SK-N-SH (cell line): ENCODE measurements around the gene MTHFD2L. TPM values are rescaled to one million over a fixed set of nuclear protein-coding genes. Genes with fewer than 3 reads are reported as not detected.

ENCODE experiments used
- CTCF ChIA-PET: fragments of 300-600, 350-600 bp; formaldehyde crosslinking; extraction: SDS; loops from one replicate; lab custom pipeline; 2021; lab: Yijun Ruan, JAX
- POLR2A ChIA-PET: fragments of 350-600 bp; sonication (Branson Sonifier 250); formaldehyde crosslinking; extraction: SDS; loops from one replicate; lab custom pipeline; 2020; ENCODE audit warnings: antibody characterized with exemption, inconsistent platforms; lab: Yijun Ruan, JAX
- DNase-seq: peaks from one replicate; pipeline ENCODE4 v3.0.0; 2012
- H2AFZ ChIP-seq: fragments of 200-600 bp; sonication (generic); 2 replicates; pipeline ENCODE4 v1.8.1; 2016; ENCODE audit warnings: antibody characterized with exemption, mild to moderate bottlenecking, low read depth
- H3F3A ChIP-seq: fragments of 200-600 bp; sonication (generic); replicated peaks from 2 replicates; pipeline ENCODE3; 2016; ENCODE audit warnings: antibody characterized with exemption, mild to moderate bottlenecking; ENCODE audit not compliant: insufficient read depth
- H3K27ac ChIP-seq, 2 experiments: fragments of 200-500 bp in 1 of 2; fragments of 200-600 bp in 1 of 2; sonication (Bioruptor generic) in 1 of 2; sonication (generic), shearing (Covaris generic) in 1 of 2; 2 replicates each; pipeline versions ENCODE4 v1.5.1 to v1.6.1; 2014 to 2016; ENCODE audit warnings: low read depth in 2 of 2, inconsistent platforms in 1 of 2, low read length in 1 of 2, mild to moderate bottlenecking in 1 of 2, mixed read lengths in 1 of 2
- H3K27me3 ChIP-seq: fragments of 200-600 bp; sonication (generic), shearing (Covaris generic); 2 replicates; pipeline ENCODE4 v1.6.1; 2016; ENCODE audit warnings: mixed run types; ENCODE audit not compliant: insufficient read depth
- H3K36me3 ChIP-seq, 2 experiments: fragments of 200-500 bp in 1 of 2; fragments of 200-600 bp in 1 of 2; sonication (Bioruptor generic) in 1 of 2; sonication (generic) in 1 of 2; replicated peaks in 1 of 2; 2 replicates each; pipeline versions ENCODE3 to v1.5.1; 2014 to 2016; ENCODE audit warnings: low read length in 1 of 2, mild to moderate bottlenecking in 1 of 2; ENCODE audit not compliant: insufficient read depth in 2 of 2, control insufficient read depth in 1 of 2
- H3K4me1 ChIP-seq, 2 experiments: fragments of 200-500 bp in 1 of 2; fragments of 200-600 bp in 1 of 2; sonication (Bioruptor generic) in 1 of 2; sonication (generic), shearing (Covaris generic) in 1 of 2; 2 replicates each; pipeline versions ENCODE4 v1.5.1 to v1.6.1; 2014 to 2016; ENCODE audit warnings: low read depth in 1 of 2, low read length in 1 of 2, mixed run types in 1 of 2; ENCODE audit not compliant: insufficient read depth in 2 of 2, control insufficient read depth in 1 of 2
- H3K4me2 ChIP-seq: fragments of 200-600 bp; sonication (generic), shearing (Covaris generic); 2 replicates; pipeline ENCODE4 v1.6.1; 2017; ENCODE audit warnings: mixed run types
- H3K4me3 ChIP-seq, 2 experiments: fragments of 200-500 bp in 1 of 2; fragments of 200-600 bp in 1 of 2; sonication (Bioruptor generic) in 1 of 2; sonication (generic), shearing (Covaris generic) in 1 of 2; 2 replicates each; pipeline versions ENCODE4 v1.5.1 to v1.8.1; 2014 to 2016; ENCODE audit warnings: low read depth in 2 of 2, inconsistent platforms in 1 of 2, low read length in 1 of 2, mild to moderate bottlenecking in 1 of 2, mixed read lengths in 1 of 2, moderate library complexity in 1 of 2
- H3K79me2 ChIP-seq: fragments of 200-600 bp; sonication (generic); 2 replicates; pipeline ENCODE4 v1.8.1; 2017; ENCODE audit warnings: mild to moderate bottlenecking; ENCODE audit not compliant: insufficient read depth
- H3K9ac ChIP-seq: fragments of 200-600 bp; sonication (generic); 2 replicates; pipeline ENCODE4 v1.6.1; 2017; ENCODE audit warnings: mixed run types
- H3K9me2 ChIP-seq: fragments of 200-600 bp; sonication (generic); 2 replicates; pipeline ENCODE4 v1.6.1; 2017; ENCODE audit warnings: mixed run types
- H3K9me3 ChIP-seq: fragments of 200-600 bp; sonication (generic); 2 replicates; pipeline ENCODE4 v1.6.1; 2017; ENCODE audit warnings: mixed run types, mild to moderate bottlenecking, moderate library complexity
- H4K20me1 ChIP-seq: fragments of 200-600 bp; sonication (generic); 2 replicates; pipeline ENCODE4 v1.6.1; 2017; ENCODE audit warnings: mild to moderate bottlenecking, mixed run types; ENCODE audit not compliant: insufficient read depth
- CHD2 ChIP-seq: fragments of 150-350 bp; IDR thresholded peaks from 2 replicates; pipeline ENCODE4 v1.6.1; 2018; ENCODE audit warnings: low read length; ENCODE audit not compliant: partially characterized antibody
- CTCF ChIP-seq: fragments of 200-600 bp; sonication (generic); IDR thresholded peaks from 2 replicates; pipeline ENCODE4 v1.6.1; 2017; ENCODE audit warnings: antibody characterized with exemption, mild to moderate bottlenecking, moderate library complexity
- ELF1 ChIP-seq: IDR thresholded peaks from 2 replicates; pipeline ENCODE4 v1.4.0; 2012
- EP300 ChIP-seq, 2 experiments: IDR thresholded peaks; 2 replicates each; pipeline versions ENCODE4 v1.4.0 to v1.6.1; 2012; ENCODE audit warnings: borderline replicate concordance in 1 of 2, low read depth in 1 of 2, low read length in 1 of 2
- EZH2phosphoT487 ChIP-seq: fragments of 200-600 bp; sonication (generic); IDR thresholded peaks from 2 replicates; pipeline ENCODE4 v1.6.1; 2017; ENCODE audit warnings: low read depth, mixed run types, mild to moderate bottlenecking, antibody characterized with exemption, moderate library complexity, borderline replicate concordance
- FOSL2 ChIP-seq: IDR thresholded peaks from 2 replicates; pipeline ENCODE4 v1.4.0; 2012; ENCODE audit warnings: low read depth, mild to moderate bottlenecking, moderate library complexity, borderline replicate concordance
- FOXM1 ChIP-seq: IDR thresholded peaks from 2 replicates; pipeline ENCODE4 v1.4.0; 2012; ENCODE audit warnings: low read depth, mild to moderate bottlenecking
- GABPA ChIP-seq: IDR thresholded peaks from 2 replicates; pipeline ENCODE4 v1.4.0; 2012; ENCODE audit warnings: low read depth, mild to moderate bottlenecking
- JUND ChIP-seq: IDR thresholded peaks from 2 replicates; pipeline ENCODE4 v1.4.0; 2012
- MEF2A ChIP-seq: IDR thresholded peaks from 2 replicates; pipeline ENCODE4 v1.4.0; 2012; ENCODE audit warnings: low read depth, borderline replicate concordance
- MXI1 ChIP-seq: IDR thresholded peaks from 2 replicates; pipeline ENCODE4 v1.6.1; 2012; ENCODE audit warnings: mild to moderate bottlenecking, low read depth, low read length, improper control_type of control experiment
- NRF1 ChIP-seq: IDR thresholded peaks from 2 replicates; pipeline ENCODE4 v1.6.1; 2012; ENCODE audit warnings: low read depth, mild to moderate bottlenecking, low read length
- RCOR1 ChIP-seq: fragments of 150-350 bp; IDR thresholded peaks from 2 replicates; pipeline ENCODE4 v1.6.1; 2017; ENCODE audit warnings: antibody characterized with exemption, low read length
- RFX5 ChIP-seq: IDR thresholded peaks from 2 replicates; pipeline ENCODE4 v1.6.1; 2012; ENCODE audit warnings: mild to moderate bottlenecking, improper control_type of control experiment, low read length
- RXRA ChIP-seq: IDR thresholded peaks from 2 replicates; pipeline ENCODE4 v1.4.0; 2012; ENCODE audit warnings: low read depth, mild to moderate bottlenecking, borderline replicate concordance
- SMC3 ChIP-seq: IDR thresholded peaks from 2 replicates; pipeline ENCODE4 v1.6.1; 2012; ENCODE audit warnings: low read depth, low read length, improper control_type of control experiment
- TAF1 ChIP-seq: IDR thresholded peaks from 2 replicates; pipeline ENCODE4 v1.6.1; 2012; ENCODE audit warnings: low read depth, mild to moderate bottlenecking, low read length, moderate library complexity, borderline replicate concordance
- TCF12 ChIP-seq: IDR thresholded peaks from 2 replicates; pipeline ENCODE4 v1.4.0; 2012
- USF1 ChIP-seq: IDR thresholded peaks from 2 replicates; pipeline ENCODE4 v1.4.0; 2012; ENCODE audit warnings: low read depth, borderline replicate concordance
- YY1 ChIP-seq: IDR thresholded peaks from 2 replicates; pipeline ENCODE4 v1.4.0; 2012; ENCODE audit warnings: low read depth, mild to moderate bottlenecking
- WGBS: methylation state at CpG from one replicate; pipeline ENCODE4 v1.1.6; 2017; ENCODE audit warnings: low lambda C conversion rate; 5-methylcytosine and 5-hydroxymethylcytosine counted together
- polyA plus RNA-seq, 3 experiments: library from polyadenylated mRNA; depleted of rRNA; stranded (reverse); fragments of >200 nt; gene quantifications; 2 replicates each; pipeline ENCODE4 v1.2.3, GENCODE V29; 2012
- TF ChIP-seq, protein P1 (sequence below): IDR thresholded peaks from 2 replicates; pipeline ENCODE4; 2012
- TF ChIP-seq, protein P2 (sequence below): IDR thresholded peaks from 2 replicates; pipeline ENCODE4 v1.4.0; 2012; ENCODE audit warnings: low read depth
- TF ChIP-seq, protein P3 (sequence below): IDR thresholded peaks from 2 replicates; pipeline ENCODE4 v1.4.0; 2012; ENCODE audit warnings: low read depth, borderline replicate concordance
- TF ChIP-seq, protein P4 (sequence below): fragments of 150-350 bp; IDR thresholded peaks from 2 replicates; pipeline ENCODE4 v1.6.1; 2016; ENCODE audit warnings: mild to moderate bottlenecking, low read depth, low read length

The MTHFD2L gene
- polyA plus RNA-seq, 1 of the 3 experiments (the other 2 are of a cell fraction) = 4.8 TPM

GRCh38 chr4:74109116-74109869 lies 48.6 kb upstream of the MTHFD2L start:
- Histone ChIP-seq H3K36me3 (no peaks in the 10 kb centered on the region), H3K9ac (peak overlapping the region; percentile 76; the same call in 1 of the 2 replicates), H3K4me3 (0 out of 4 replicates have a peak overlapping the region, but pooled peaks of 1 of the 2 experiments have one; percentile 3), H3K9me3 (no peaks in the 10 kb centered on the region), H3K4me2 (peak overlapping the region; percentile 63), H3K27me3 (no peaks in the 10 kb centered on the region), H3F3A (peaks cover 38% of the 10 kb centered on the region), H4K20me1 (no peaks in the 10 kb centered on the region), H3K79me2 (no peaks in the 10 kb centered on the region), H3K27ac (peak overlapping the region; percentile 85 to 99), H3K9me2 (no peaks in the 10 kb centered on the region), H2AFZ (peak overlapping the region; percentile 53; the same call in 1 of the 2 replicates), H3K4me1 (peaks cover 0 to 16% of the 10 kb centered on the region in 2 experiments; a peak in 2 of 4 replicates)
- WGBS = 6% methylated on average over 3 of the region's 3 CpGs
- CTCF ChIA-PET = interaction anchor here (1.1 kb wide), 2 partner anchors 12 to 25 kb away, joined by 4 to 6 read pairs; no protein-coding TSS in a partner anchor
- DNase-seq = no peak
- POLR2A ChIA-PET = no interaction called here
- no peak for TF ChIP-seq EZH2phosphoT487
- TF ChIP-seq ELF1 = no peak
- no peak for TF ChIP-seq NRF1
- no peak for TF ChIP-seq MEF2A
- no peak for TF ChIP-seq RFX5
- TF ChIP-seq USF1 = no peak
- TF ChIP-seq, protein P1, sequence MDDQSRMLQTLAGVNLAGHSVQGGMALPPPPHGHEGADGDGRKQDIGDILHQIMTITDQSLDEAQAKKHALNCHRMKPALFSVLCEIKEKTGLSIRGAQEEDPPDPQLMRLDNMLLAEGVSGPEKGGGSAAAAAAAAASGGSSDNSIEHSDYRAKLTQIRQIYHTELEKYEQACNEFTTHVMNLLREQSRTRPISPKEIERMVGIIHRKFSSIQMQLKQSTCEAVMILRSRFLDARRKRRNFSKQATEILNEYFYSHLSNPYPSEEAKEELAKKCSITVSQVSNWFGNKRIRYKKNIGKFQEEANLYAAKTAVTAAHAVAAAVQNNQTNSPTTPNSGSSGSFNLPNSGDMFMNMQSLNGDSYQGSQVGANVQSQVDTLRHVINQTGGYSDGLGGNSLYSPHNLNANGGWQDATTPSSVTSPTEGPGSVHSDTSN = peak; percentile 82
- TF ChIP-seq, protein P2, sequence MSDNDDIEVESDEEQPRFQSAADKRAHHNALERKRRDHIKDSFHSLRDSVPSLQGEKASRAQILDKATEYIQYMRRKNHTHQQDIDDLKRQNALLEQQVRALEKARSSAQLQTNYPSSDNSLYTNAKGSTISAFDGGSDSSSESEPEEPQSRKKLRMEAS = peak; percentile 68
- TF ChIP-seq RXRA = peak; percentile 77
- TF ChIP-seq YY1 = no peak
- TF ChIP-seq, protein P3, sequence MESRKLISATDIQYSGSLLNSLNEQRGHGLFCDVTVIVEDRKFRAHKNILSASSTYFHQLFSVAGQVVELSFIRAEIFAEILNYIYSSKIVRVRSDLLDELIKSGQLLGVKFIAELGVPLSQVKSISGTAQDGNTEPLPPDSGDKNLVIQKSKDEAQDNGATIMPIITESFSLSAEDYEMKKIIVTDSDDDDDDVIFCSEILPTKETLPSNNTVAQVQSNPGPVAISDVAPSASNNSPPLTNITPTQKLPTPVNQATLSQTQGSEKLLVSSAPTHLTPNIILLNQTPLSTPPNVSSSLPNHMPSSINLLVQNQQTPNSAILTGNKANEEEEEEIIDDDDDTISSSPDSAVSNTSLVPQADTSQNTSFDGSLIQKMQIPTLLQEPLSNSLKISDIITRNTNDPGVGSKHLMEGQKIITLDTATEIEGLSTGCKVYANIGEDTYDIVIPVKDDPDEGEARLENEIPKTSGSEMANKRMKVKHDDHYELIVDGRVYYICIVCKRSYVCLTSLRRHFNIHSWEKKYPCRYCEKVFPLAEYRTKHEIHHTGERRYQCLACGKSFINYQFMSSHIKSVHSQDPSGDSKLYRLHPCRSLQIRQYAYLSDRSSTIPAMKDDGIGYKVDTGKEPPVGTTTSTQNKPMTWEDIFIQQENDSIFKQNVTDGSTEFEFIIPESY = no peak
- TF ChIP-seq FOXM1 = no peak
- peak; percentile 87 for TF ChIP-seq FOSL2
- no peak for TF ChIP-seq CHD2
- TF ChIP-seq EP300 (IDR thresholded peaks at IDR 0.05; ENCODE audit: borderline replicate concordance in 1 of 2, low read depth in 1 of 2, low read length in 1 of 2) = peak in 1 of 2 experiments; percentile 55; a peak in 2 of 4 replicates
- peak; percentile 47; the same call in 1 of the 2 replicates for TF ChIP-seq TAF1
- TF ChIP-seq, protein P4, sequence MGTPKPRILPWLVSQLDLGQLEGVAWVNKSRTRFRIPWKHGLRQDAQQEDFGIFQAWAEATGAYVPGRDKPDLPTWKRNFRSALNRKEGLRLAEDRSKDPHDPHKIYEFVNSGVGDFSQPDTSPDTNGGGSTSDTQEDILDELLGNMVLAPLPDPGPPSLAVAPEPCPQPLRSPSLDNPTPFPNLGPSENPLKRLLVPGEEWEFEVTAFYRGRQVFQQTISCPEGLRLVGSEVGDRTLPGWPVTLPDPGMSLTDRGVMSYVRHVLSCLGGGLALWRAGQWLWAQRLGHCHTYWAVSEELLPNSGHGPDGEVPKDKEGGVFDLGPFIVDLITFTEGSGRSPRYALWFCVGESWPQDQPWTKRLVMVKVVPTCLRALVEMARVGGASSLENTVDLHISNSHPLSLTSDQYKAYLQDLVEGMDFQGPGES = no peak
- TF ChIP-seq RCOR1 = no peak
- TF ChIP-seq TCF12 = peak; percentile 66
- TF ChIP-seq MXI1 = no peak
- TF ChIP-seq GABPA = no peak; the same call in 1 of the 2 replicates
- no peak for TF ChIP-seq SMC3
- peak; percentile 79 for TF ChIP-seq JUND
- TF ChIP-seq CTCF = no peak
